ENCODE measurements around the gene ETF1. TPM values are rescaled to one million over a fixed set of nuclear protein-coding genes. Genes with fewer than 3 reads are reported as not detected.
A peak's percentile ranks its signal among the peaks of the same experiment; 100 is the strongest.

ETF1 gene
- total and polyA plus RNA-seq, 7 experiments from 2014 or later = 19.0 to 137 (median 43.1) TPM

DNA sequence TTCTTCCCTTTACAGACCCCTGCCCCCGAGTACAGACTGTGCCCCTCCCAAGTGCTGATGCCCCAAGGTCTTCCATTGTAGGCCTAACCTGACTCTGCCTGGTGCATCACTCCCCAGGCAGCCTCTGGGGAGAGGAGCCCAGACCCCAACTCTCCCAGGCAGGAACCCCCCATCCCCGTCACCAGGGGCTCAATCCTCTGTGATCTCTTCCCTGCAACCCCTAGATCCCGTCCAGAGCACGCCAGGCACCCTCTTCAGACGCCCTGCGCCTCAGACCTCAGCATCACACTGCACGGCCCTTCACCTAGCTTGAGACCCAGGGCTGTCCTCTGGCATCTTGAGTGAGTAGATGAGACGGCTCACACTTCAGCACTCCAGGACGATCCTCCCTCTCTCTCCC is 84.2 kb downstream of the ETF1 start:
- no peak overlapping the region for H3K4me3 ChIP-seq (ENCODE audit: low read length)
- H3K9me3 ChIP-seq (ENCODE audit: control insufficient read depth in 2 of 3, low read length in 3 of 3) = no peaks in the 10 kb centered on the region
- no peaks in the 10 kb centered on the region for H3K27me3 Mint-ChIP-seq
- H3K27ac Mint-ChIP-seq = peak overlapping the region; percentile 90 to 99 (median 97)
- H3K4me1 ChIP-seq (ENCODE audit: control insufficient read depth in 2 of 2, insufficient read depth in 2 of 2, low read length in 2 of 2) = peaks cover 26 to 35% of the 10 kb centered on the region in 2 donors
- CTCF ChIA-PET = no interaction called here
- peak overlapping the region; percentile 56 to 88 (median 74) for H3K4me3 Mint-ChIP-seq
- H3K36me3 ChIP-seq (ENCODE audit: control insufficient read depth in 2 of 3, insufficient read depth in 3 of 3, low read length in 3 of 3) = no peaks in the 10 kb centered on the region
- H3K4me1 Mint-ChIP-seq = peaks cover 23 to 48% (median 40%) of the 10 kb centered on the region in 7 donors
- no peak for DNase-seq
- intact Hi-C loops (cut with micrococcal nuclease) = loop anchor here (1.0 kb wide), 1 partner anchor 9 kb away; no protein-coding TSS in a partner anchor
- no peaks in the 10 kb centered on the region for H3K27me3 ChIP-seq (ENCODE audit: control insufficient read depth in 2 of 2, insufficient read depth in 2 of 2, low read length in 2 of 2)
- peak overlapping the region; percentile 49 for H3K27ac ChIP-seq (ENCODE audit: low read depth, low read length)
- peaks cover 0 to 4% (median 0%) of the 10 kb centered on the region in 5 donors for H3K36me3 Mint-ChIP-seq
- no peaks in the 10 kb centered on the region for H3K9me3 Mint-ChIP-seq
- POLR2A ChIA-PET = interaction anchor here (1.0 to 2.0 kb wide), 3 partner anchors 9 to 121 kb away, joined by 3 to 5 read pairs (median 4); partner anchors contain the start of gene FAM53C
- peak; percentile 2 for ATAC-seq

DNA sequence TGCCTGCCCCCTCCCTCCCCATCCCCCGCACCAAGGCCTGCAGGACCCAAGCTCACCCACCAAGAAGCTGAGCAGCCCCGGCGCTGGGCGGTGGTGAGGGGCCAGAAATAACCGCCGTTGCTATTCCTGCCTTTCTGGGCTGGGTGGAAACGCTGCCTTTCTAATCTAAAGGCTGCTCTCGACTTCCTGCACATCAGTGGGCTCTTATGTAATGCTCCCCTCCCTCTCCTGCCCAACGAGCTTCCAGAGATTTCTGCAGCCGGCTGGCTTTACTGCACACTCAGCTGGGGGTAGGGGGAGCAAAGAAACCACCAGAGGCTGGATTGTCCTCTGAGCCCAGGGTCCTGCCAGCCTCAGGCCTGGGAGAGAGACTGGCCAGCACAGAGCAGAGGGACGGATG is 84.7 kb downstream of the ETF1 start:
- no peak for ATAC-seq
- H3K27me3 Mint-ChIP-seq = no peaks in the 10 kb centered on the region
- no peaks in the 10 kb centered on the region for H3K27me3 ChIP-seq (ENCODE audit: control insufficient read depth in 2 of 2, insufficient read depth in 2 of 2, low read length in 2 of 2)
- DNase-seq = peak in 1 of 9 donors; percentile 19
- H3K27ac ChIP-seq (ENCODE audit: low read depth, low read length) = peak overlapping the region; percentile 49
- ChIA-PET CTCF (interaction anchor here (2.1 kb wide), 1 partner anchor 45 kb away, joined by 10 read pairs; no protein-coding TSS in a partner anchor), POLR2A (interaction anchor here (1.2 kb wide), 1 partner anchor 120 kb away, joined by 3 read pairs; the partner anchor contains the start of gene FAM53C)
- H3K36me3 ChIP-seq (ENCODE audit: control insufficient read depth in 2 of 3, insufficient read depth in 3 of 3, low read length in 3 of 3) = no peaks in the 10 kb centered on the region
- peak overlapping the region in 7 of 10 donors; percentile 34 to 88 (median 66) for H3K4me3 Mint-ChIP-seq
- no peak overlapping the region for H3K4me3 ChIP-seq (ENCODE audit: low read length)
- intact Hi-C loops (cut with micrococcal nuclease) = no loop called here
- H3K4me1 Mint-ChIP-seq = peaks cover 22 to 48% (median 40%) of the 10 kb centered on the region in 7 donors
- H3K27ac Mint-ChIP-seq = peak overlapping the region; percentile 90 to 99 (median 97)
- H3K4me1 ChIP-seq (ENCODE audit: control insufficient read depth in 2 of 2, insufficient read depth in 2 of 2, low read length in 2 of 2) = peaks cover 22 to 31% of the 10 kb centered on the region in 2 donors
- H3K36me3 Mint-ChIP-seq = peaks cover 0 to 4% (median 0%) of the 10 kb centered on the region in 5 donors
- no peaks in the 10 kb centered on the region for H3K9me3 ChIP-seq (ENCODE audit: control insufficient read depth in 2 of 3, low read length in 3 of 3)
- H3K9me3 Mint-ChIP-seq = no peaks in the 10 kb centered on the region

GRCh38 chr5:138457531-138458275 is 85.3 kb downstream of the ETF1 start:
- POLR2A ChIA-PET = interaction anchor here (0.5 kb wide), 1 partner anchor 29 kb away, joined by 3 read pairs; no protein-coding TSS in a partner anchor
- H3K27me3 Mint-ChIP-seq = no peaks in the 10 kb centered on the region
- intact Hi-C loops (cut with micrococcal nuclease) = no loop called here

More at GRCh38 chr5:138457531-138458275, 85.3 kb downstream of the ETF1 start:
- no peak for DNase-seq
- H3K27ac Mint-ChIP-seq = peak overlapping the region in 8 of 9 donors; percentile 47 to 98 (median 74)
- H3K9me3 Mint-ChIP-seq = no peaks in the 10 kb centered on the region
- peaks cover 0 to 4% (median 0%) of the 10 kb centered on the region in 5 donors for H3K36me3 Mint-ChIP-seq
- Histone ChIP-seq H3K27ac (ENCODE audit: low read depth, low read length) (no peak overlapping the region), H3K27me3 (ENCODE audit: control insufficient read depth in 2 of 2, insufficient read depth in 2 of 2, low read length in 2 of 2) (no peaks in the 10 kb centered on the region), H3K4me1 (ENCODE audit: control insufficient read depth in 2 of 2, insufficient read depth in 2 of 2, low read length in 2 of 2) (peaks cover 20 to 28% of the 10 kb centered on the region in 2 donors), H3K36me3 (ENCODE audit: control insufficient read depth in 2 of 3, insufficient read depth in 3 of 3, low read length in 3 of 3) (no peaks in the 10 kb centered on the region), H3K9me3 (ENCODE audit: control insufficient read depth in 2 of 3, low read length in 3 of 3) (no peaks in the 10 kb centered on the region), H3K4me3 (ENCODE audit: low read length) (no peak overlapping the region)
- H3K4me3 Mint-ChIP-seq = peak overlapping the region; percentile 20 to 88 (median 57)
- ATAC-seq = no peak
- CTCF ChIA-PET = interaction anchor here (2.1 kb wide), 1 partner anchor 46 kb away, joined by 10 read pairs; no protein-coding TSS in a partner anchor
- H3K4me1 Mint-ChIP-seq = peaks cover 22 to 48% (median 40%) of the 10 kb centered on the region in 7 donors

Other genes starting within 250 kb of the ETF1 start
- 1 to 10 TPM in 1 of 5 experiments, not detected in 4; 9.8 TPM for gene CDC25C, start 211.4 kb downstream of the ETF1 start, total RNA-seq
- not detected for gene CDC25C, start 211.4 kb downstream of the ETF1 start, polyA plus RNA-seq
- gene FAM53C, start 205.0 kb downstream of the ETF1 start, total RNA-seq = 10 to 100 TPM; 25.0 to 71.8 (median 27.7) TPM
- 10 to 100 TPM; 18.1 to 27.0 TPM for gene FAM53C, start 205.0 kb downstream of the ETF1 start, polyA plus RNA-seq
- gene KDM3B, start 190.6 kb downstream of the ETF1 start, total RNA-seq = 10 to 100 TPM; 67.7 to 90.2 (median 82.8) TPM
- 10 to 100 TPM; 12.8 to 15.1 TPM for gene KDM3B, start 190.6 kb downstream of the ETF1 start, polyA plus RNA-seq
- 1 to 10 TPM in 1 of 5 experiments, under 1 TPM in 1, not detected in 3; 0.94 to 1.2 TPM for gene REEP2, start 104.2 kb downstream of the ETF1 start, total RNA-seq
- gene REEP2, start 104.2 kb downstream of the ETF1 start, polyA plus RNA-seq = not detected
- 10 to 100 TPM in 3 of 5 experiments, under 1 TPM in 2; 0.57 to 68.6 (median 12.8) TPM for gene EGR1, start 77.8 kb downstream of the ETF1 start, total RNA-seq
- gene EGR1, start 77.8 kb downstream of the ETF1 start, polyA plus RNA-seq = under 1 TPM in 1 of 2 donors, not detected in 1; 0.14 TPM
- gene HSPA9, start 32.2 kb upstream of the ETF1 start, total RNA-seq = 100 to 1,000 TPM; 152 to 274 (median 185) TPM
- gene HSPA9, start 32.2 kb upstream of the ETF1 start, polyA plus RNA-seq = 100 to 1,000 TPM; 143 to 171 TPM
- 10 to 100 TPM in 2 of 5 experiments, 1 to 10 TPM in 3; 3.7 to 52.9 (median 7.1) TPM for gene CTNNA1, start 210.2 kb upstream of the ETF1 start, total RNA-seq
- gene CTNNA1, start 210.2 kb upstream of the ETF1 start, polyA plus RNA-seq = under 1 TPM; 0.78 to 0.92 TPM

All from naive thymus-derived CD4-positive, alpha-beta T cell (primary cell).